Measurements from ENCODE around the gene SLC2A1.

SLC2A1 gene

GRCh38 chr1:42965378-42965777 lies 6.7 kb upstream of the SLC2A1 start:
- no peak overlapping the region for H2AFZ ChIP-seq
- no peak overlapping the region for H3K4me3 ChIP-seq (ENCODE audit: low read depth, low read length)
- no peak overlapping the region for H3K9ac ChIP-seq
- no peaks in the 10 kb centered on the region for H3K9me3 ChIP-seq (ENCODE audit: control insufficient read depth, low read length)
- no peaks in the 10 kb centered on the region for H3K79me2 ChIP-seq
- no peak for TF ChIP-seq CTCF (IDR thresholded peaks at IDR 0.05)
- H3K4me1 ChIP-seq: peaks cover 21% of the 10 kb centered on the region
- no peaks in the 10 kb centered on the region for H3K36me3 ChIP-seq (ENCODE audit: control insufficient read depth, insufficient read depth, low read length)
- peak overlapping the region; percentile 64 for H3K27ac ChIP-seq
- H3K27me3 ChIP-seq (ENCODE audit: control insufficient read depth, insufficient read depth, low read length): no peaks in the 10 kb centered on the region
- H3K4me2 ChIP-seq (ENCODE audit: low read length): no peak overlapping the region

- Histone ChIP-seq H3K27ac (no peak overlapping the region), H3K36me3 (ENCODE audit: control insufficient read depth, insufficient read depth, low read length) (no peaks in the 10 kb centered on the region), H3K4me3 (ENCODE audit: low read depth, low read length) (no peak overlapping the region), H3K4me1 (peaks cover 21% of the 10 kb centered on the region), H3K9me3 (ENCODE audit: control insufficient read depth, low read length) (no peaks in the 10 kb centered on the region), H3K79me2 (no peaks in the 10 kb centered on the region), H3K9ac (no peak overlapping the region), H3K4me2 (ENCODE audit: low read length) (no peak overlapping the region), H3K27me3 (ENCODE audit: control insufficient read depth, insufficient read depth, low read length) (no peaks in the 10 kb centered on the region), H2AFZ (no peak overlapping the region)
- TF ChIP-seq CTCF (IDR thresholded peaks at IDR 0.05): no peak
Observed at GRCh38 chr1:42964044-42964812, 5.6 kb upstream of the SLC2A1 start.

GRCh38 chr1:42963378-42964043 lies 4.8 kb upstream of the SLC2A1 start:
- H3K4me3 ChIP-seq (ENCODE audit: low read depth, low read length): no peak overlapping the region
- H3K27me3 ChIP-seq (ENCODE audit: control insufficient read depth, insufficient read depth, low read length): no peaks in the 10 kb centered on the region
- H3K79me2 ChIP-seq: no peaks in the 10 kb centered on the region
- H2AFZ ChIP-seq: no peak overlapping the region
- TF ChIP-seq CTCF (IDR thresholded peaks at IDR 0.05): no peak
- H3K9me3 ChIP-seq (ENCODE audit: control insufficient read depth, low read length): no peaks in the 10 kb centered on the region
- no peaks in the 10 kb centered on the region for H3K36me3 ChIP-seq (ENCODE audit: control insufficient read depth, insufficient read depth, low read length)
- peaks cover 21% of the 10 kb centered on the region for H3K4me1 ChIP-seq
- H3K27ac ChIP-seq: peak overlapping the region; percentile 90
- H3K9ac ChIP-seq: no peak overlapping the region
- no peak overlapping the region for H3K4me2 ChIP-seq (ENCODE audit: low read length)

GRCh38 chr1:42962641-42963377 lies 4.1 kb upstream of the SLC2A1 start:
- Histone ChIP-seq H3K27ac (peak overlapping the region; percentile 90), H3K4me3 (ENCODE audit: low read depth, low read length) (no peak overlapping the region), H3K9ac (no peak overlapping the region), H3K36me3 (ENCODE audit: control insufficient read depth, insufficient read depth, low read length) (no peaks in the 10 kb centered on the region), H3K79me2 (peaks cover under 1% of the 10 kb centered on the region), H3K4me2 (ENCODE audit: low read length) (no peak overlapping the region), H3K4me1 (peaks cover 21% of the 10 kb centered on the region), H3K27me3 (ENCODE audit: control insufficient read depth, insufficient read depth, low read length) (no peaks in the 10 kb centered on the region), H2AFZ (peak overlapping the region; percentile 28), H3K9me3 (ENCODE audit: control insufficient read depth, low read length) (no peaks in the 10 kb centered on the region)
- no peak for TF ChIP-seq CTCF (IDR thresholded peaks at IDR 0.05)

Measured in parathyroid adenoma (tissue), 2 donors.